Measurements from ENCODE around the gene DNAAF1.

The DNAAF1 gene

DNA sequence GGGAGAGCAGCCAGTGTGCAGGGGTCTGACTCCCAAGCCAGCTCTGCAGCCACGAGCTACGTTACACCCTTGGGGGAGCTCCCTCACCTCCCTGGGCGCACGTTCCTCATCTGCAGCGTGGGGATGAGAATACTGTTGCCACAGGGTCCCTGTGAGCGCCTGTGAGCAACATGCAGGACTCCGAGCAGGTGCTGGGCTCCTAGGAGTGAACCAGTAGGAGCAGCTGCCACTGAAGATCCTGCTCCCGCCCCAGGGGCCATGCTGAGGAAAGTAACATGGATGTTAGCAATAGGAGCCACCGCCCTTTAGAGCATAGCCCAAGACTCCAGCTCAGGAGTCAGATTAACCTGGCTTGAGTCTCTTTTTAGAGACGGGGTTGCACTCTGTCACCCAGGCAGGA, 15.9 kb downstream of the DNAAF1 start:
- no peak for DNase-seq

GRCh38 chr16:84161801-84162200, 16.7 kb downstream of the DNAAF1 start:
- DNase-seq, result no peak

- DNase-seq, result no peak
Observed at GRCh38 chr16:84165746-84166145, 20.6 kb downstream of the DNAAF1 start.

GRCh38 chr16:84166796-84167695, 21.9 kb downstream of the DNAAF1 start:
- no peak for DNase-seq

GRCh38 chr16:84169765-84170310, 24.7 kb downstream of the DNAAF1 start:
- no peak for DNase-seq

- DNase-seq, result no peak
Observed at GRCh38 chr16:84174396-84174795, 29.3 kb downstream of the DNAAF1 start.

DNA sequence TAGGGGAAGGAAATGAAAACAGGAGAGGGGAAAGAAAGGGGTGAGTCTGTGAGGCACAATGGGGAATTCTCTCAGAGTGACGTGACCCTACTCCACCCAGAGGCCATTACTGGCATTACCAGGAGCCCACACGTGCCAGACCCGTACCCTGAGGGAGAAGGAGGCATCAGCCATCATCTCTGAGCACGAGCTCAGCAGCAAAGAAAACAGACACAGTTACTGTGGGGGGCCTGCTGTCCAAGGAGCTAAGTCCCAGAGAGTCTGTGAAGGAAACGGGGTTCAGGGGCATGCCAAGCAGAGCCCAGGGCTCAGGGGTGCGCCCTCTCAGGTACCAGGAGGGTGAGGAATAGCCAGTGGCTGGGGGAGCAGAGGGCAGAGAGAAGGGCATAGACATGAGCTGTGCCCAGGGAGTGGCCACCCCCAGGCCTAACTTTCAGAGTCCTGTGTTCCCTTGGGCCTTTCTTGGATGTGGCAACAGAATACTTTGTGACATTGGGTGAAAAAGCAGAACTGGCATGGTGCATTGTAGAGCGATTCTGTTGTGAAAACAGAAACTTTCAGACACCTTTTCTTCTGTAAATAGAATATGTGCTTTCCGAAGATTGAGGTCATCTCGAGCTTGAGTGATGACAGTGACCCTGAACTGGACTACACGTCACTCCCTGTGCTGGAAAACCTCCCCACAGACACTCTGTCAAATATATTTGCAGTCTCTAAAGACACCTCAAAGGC, 30.4 kb downstream of the DNAAF1 start:
- peak; percentile 22 to 74 (median 40) for DNase-seq

- DNase-seq, result no peak
Observed at GRCh38 chr16:84176192-84177053, 31.3 kb downstream of the DNAAF1 start.

DNA sequence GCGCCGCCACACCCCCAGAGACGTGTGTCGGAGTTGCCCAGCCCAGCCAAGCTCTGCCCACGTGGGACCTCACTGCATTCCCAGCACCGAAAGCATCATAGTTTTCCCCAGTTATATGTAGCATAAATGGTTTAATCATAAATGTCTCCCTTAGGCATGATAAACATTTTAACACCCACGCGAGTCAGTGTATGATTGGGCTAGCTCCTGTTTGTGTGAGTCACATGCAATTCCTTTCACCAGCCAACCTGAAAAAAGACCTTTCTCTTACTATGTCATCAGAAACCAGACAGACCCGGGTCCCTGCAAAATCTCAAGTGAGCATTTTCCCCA, 32.6 kb downstream of the DNAAF1 start:
- DNase-seq, result no peak

GRCh38 chr16:84178146-84178765, 33.1 kb downstream of the DNAAF1 start:
- DNase-seq, result no peak

DNA sequence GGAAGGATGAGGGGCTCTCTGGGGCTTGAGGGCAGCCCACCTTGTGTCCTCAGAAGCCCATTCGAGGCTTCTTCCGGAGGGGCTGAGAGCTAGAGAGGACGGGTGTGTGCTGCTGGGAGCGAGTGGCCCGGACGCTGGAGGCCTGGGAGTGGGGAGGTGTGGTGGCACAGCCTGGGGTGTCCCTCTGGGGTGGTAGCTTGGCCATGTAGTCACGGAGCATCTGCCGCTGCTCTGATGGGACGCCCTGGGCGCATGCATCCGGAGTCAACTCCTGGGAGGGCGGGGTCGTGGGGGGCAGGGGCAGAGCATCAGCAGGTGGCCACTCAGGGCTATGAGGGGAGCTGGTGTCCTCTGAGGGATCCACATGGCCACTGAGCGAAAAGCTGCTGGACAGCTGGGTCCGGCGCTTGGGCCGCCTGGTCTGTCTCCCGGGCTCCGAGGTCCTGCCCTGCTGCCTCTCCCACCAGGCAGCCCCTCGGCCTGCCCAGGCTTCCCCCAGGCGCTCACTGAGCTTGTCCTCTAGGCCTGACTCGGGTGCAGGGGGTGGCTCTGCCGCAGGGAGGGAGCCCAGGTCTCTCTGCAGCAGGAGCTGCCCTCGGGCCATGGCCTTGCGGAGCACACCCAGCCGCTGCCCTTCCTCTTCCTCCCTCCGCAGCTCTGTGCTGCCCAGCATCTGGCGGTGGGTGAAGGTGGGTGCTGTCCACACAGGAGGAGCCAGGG, 33.9 kb downstream of the DNAAF1 start:
- DNase-seq, result no peak

GRCh38 chr16:84179612-84180320, 34.7 kb downstream of the DNAAF1 start:
- DNase-seq, result no peak

- DNase-seq, result no peak
Observed at GRCh38 chr16:84180519-84181140, 35.5 kb downstream of the DNAAF1 start.

DNA sequence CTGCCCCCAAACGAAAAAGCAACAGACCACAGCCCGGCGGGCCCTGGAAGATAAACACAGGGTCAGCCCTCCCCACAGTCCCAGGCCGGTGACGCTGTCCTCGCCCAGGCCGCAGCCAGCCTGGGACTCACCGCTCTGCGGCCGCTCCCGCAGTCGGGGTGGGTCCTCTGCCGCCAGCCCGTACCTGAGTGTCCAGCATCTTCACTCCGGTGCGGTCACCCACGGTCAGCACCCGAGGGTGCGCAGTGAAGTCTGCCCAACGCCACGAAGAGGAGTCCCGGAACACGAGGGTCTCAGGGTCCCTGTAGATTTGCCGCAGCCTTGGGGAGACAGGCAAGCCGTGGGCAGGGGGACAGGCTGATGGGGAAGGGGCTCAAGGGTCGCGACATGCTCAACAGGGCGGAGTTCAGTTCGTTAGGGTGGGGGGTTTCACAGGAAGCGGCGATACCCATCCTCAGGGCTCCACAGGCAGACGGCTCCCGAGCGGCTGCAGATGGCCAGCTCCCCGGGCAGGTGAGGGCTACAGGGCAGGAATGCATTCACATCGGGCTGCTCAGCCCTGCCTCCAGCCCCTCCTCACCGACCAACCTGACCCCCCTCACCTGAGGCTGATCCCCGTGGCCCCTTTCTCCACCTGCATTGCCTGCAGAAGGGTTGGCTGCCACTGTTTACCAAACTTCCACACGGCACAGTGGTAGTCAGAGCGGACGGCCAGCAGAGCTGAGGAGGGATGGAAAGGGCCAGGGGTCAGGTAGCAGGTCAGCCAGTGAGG, 36.2 kb downstream of the DNAAF1 start:
- no peak for DNase-seq

GRCh38 chr16:84182104-84182503, 37.0 kb downstream of the DNAAF1 start:
- DNase-seq, result no peak

DNA sequence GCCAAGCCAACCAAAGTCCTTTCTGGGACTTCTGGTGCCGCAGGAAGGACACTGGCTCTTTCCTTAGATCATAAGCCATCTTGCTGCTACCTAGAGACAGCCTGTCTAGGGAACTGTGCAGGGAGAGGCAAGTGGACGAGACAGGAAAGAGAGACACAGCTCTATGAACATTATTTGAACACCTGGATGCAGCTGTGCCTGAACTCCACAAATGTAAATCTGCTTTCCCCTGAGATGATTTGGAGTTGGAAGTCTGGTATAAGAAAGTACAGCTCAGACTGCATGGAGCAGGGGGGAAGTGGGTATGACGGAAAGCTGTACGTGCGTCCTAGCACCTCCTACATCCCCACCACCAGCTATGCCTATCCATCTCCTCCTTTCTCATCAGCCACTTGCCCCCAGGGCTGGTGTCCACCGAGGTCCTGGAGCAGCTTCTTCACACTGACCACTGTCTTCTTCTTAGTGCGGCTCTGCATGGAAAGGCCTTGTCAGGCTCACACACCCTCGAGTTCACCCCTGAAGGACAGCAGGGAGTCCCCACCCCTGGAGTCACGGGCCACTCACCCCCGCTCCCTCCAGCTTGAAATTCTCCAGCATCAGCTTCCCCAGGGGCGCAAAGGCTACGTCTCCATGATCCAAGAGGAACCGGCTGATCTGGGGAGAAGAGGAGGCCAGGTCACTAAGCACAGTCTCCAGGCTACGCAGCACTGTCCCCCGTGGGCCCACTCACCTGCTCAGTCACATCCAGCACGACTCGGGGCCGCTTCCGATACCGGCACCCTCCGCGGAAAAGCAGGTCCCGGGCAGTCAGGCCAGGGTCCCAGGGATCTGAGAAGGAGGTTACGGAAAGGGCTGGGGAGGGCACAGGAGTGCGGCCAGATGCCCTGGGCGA, 37.8 kb downstream of the DNAAF1 start:
- no peak for DNase-seq

DNA sequence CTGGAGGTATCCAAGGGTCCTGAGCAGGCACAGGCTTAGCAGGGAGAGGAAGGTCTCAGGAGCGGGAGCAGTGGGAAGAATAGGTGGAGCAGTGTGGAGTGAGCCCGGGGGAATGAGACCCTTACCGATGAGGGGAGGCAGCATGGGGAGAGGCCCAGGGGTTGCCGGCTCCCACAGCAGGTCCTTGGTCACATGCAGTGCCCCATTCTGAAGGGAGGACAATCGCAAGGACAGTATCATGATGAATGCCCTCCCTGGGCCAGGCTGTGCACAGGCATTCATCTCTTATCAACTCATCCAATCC, 38.4 kb downstream of the DNAAF1 start:
- DNase-seq, result no peak

GRCh38 chr16:84183911-84184591, 38.9 kb downstream of the DNAAF1 start:
- DNase-seq, result no peak

All from NCI-H1417 (cell line).